ENCODE data around the gene TRAF2. TPM values are rescaled to one million over a fixed set of nuclear protein-coding genes. Genes with fewer than 3 reads are reported as not detected.

The TRAF2 gene
- total RNA-seq, 6 experiments from 2014 or later: 5.8 to 8.8 (median 7.1) TPM

DNA sequence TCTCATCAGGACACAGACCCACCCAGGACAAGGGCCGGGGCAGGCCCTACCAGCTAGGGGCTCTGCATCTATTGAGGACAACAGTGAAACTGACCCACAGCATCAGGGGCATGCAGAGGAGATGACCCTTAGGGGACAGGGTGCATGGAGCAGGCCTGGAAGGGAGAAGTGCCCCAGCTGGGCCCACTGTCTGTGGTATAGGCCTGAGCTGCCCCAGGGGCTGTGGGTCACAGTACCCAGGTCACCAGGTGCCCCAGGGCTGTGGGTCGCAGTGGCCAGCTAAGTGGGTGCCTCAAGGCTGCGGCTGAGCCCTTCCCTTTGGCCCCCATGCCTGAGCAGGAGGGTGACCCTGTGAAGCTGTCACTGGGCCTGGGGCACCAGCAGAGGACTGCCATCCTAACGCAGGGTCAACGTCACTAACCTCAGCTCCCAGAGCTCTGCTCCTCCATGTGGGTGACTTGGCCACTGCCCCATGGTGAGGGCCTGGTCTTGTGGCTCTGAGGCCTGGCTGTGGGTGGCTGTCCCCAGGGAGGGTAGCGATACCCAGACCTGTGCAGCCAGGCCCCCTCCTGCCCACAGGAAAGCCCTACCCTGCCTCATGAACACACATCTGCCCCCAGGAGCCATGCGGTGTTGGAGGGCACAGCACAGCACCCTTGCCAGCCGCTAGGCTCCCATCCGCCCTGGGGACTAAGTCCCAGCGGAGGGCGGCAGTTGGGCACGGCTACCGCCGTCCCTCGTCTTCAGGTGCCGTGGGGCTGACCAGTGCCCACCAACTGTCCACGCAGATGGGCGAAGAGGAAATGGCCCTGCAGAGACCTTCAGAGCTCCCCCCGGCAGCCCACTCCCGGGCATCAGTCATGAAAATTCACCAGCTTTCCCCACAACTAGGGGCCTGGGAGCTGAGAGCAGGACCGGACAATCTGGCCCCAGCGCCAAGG lies 25.1 kb upstream of the TRAF2 start:
- 100% methylated on average over 1 of the region's 22 CpGs for WGBS (ENCODE audit: insufficient coverage, low coverage, low lambda C conversion rate, missing lambda C conversion rate)
- Histone ChIP-seq H3K4me1 (peaks cover 0 to 45% (median 26%) of the 10 kb centered on the region in 4 donors), H3K27ac (no peak overlapping the region), H3K4me3 (no peak overlapping the region), H3K36me3 (peaks cover 3 to 28% (median 15%) of the 10 kb centered on the region in 4 donors), H3K9me3 (no peaks in the 10 kb centered on the region), H3K27me3 (no peaks in the 10 kb centered on the region)
- DNase-seq: peak; percentile 19 to 52 (median 45)
- ATAC-seq: no peak
- TF ChIP-seq, protein P1, sequence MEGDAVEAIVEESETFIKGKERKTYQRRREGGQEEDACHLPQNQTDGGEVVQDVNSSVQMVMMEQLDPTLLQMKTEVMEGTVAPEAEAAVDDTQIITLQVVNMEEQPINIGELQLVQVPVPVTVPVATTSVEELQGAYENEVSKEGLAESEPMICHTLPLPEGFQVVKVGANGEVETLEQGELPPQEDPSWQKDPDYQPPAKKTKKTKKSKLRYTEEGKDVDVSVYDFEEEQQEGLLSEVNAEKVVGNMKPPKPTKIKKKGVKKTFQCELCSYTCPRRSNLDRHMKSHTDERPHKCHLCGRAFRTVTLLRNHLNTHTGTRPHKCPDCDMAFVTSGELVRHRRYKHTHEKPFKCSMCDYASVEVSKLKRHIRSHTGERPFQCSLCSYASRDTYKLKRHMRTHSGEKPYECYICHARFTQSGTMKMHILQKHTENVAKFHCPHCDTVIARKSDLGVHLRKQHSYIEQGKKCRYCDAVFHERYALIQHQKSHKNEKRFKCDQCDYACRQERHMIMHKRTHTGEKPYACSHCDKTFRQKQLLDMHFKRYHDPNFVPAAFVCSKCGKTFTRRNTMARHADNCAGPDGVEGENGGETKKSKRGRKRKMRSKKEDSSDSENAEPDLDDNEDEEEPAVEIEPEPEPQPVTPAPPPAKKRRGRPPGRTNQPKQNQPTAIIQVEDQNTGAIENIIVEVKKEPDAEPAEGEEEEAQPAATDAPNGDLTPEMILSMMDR (IDR thresholded peaks at IDR 0.05): no peak
- no peak for TF ChIP-seq POLR2A (IDR thresholded peaks at IDR 0.05)
- intact Hi-C loops (cut with DNase I): no loop called here

DNA sequence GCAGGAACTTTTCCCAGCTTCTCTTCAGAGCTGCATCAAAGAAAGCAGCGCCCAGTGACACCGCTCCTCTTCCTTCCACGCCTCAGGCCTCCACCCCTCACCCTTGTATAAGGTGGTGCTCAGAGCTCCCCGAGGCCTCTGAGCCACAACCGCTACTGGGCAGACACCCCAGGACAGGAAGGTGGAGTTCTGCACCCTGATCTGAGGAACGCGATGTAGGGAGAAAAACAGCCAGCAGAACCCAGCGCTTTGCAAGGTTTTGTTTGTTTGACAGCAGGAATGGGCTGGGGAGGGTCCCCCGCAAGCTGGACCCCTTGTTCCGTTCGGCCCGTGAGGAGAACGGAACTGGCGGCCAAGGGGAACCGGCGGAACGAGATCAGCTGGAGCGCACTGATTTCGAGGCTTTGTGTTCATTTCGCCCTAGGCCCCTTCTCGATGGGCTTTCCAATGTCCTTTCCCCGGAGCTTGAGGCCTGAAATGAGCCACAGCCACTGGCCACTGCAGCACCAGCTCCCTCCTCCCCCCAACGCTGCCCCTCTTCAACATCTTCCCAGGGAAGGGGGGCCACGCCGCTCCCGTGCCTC lies 24.4 kb upstream of the TRAF2 start:
- intact Hi-C loops (cut with DNase I): no loop called here
- ATAC-seq (no peak), DNase-seq (no peak)
- Histone ChIP-seq H3K27me3 (no peaks in the 10 kb centered on the region), H3K4me3 (no peak overlapping the region), H3K9me3 (no peaks in the 10 kb centered on the region), H3K36me3 (peaks cover 3 to 28% (median 15%) of the 10 kb centered on the region in 4 donors), H3K4me1 (peaks cover 0 to 47% (median 26%) of the 10 kb centered on the region in 4 donors), H3K27ac (no peak overlapping the region)
- WGBS (ENCODE audit: insufficient coverage, low coverage, low lambda C conversion rate, missing lambda C conversion rate): 83% methylated on average over 14 of the region's 26 CpGs
- TF ChIP-seq POLR2A (IDR thresholded peaks at IDR 0.05): no peak
- TF ChIP-seq, protein P1 (IDR thresholded peaks at IDR 0.05): no peak

DNA sequence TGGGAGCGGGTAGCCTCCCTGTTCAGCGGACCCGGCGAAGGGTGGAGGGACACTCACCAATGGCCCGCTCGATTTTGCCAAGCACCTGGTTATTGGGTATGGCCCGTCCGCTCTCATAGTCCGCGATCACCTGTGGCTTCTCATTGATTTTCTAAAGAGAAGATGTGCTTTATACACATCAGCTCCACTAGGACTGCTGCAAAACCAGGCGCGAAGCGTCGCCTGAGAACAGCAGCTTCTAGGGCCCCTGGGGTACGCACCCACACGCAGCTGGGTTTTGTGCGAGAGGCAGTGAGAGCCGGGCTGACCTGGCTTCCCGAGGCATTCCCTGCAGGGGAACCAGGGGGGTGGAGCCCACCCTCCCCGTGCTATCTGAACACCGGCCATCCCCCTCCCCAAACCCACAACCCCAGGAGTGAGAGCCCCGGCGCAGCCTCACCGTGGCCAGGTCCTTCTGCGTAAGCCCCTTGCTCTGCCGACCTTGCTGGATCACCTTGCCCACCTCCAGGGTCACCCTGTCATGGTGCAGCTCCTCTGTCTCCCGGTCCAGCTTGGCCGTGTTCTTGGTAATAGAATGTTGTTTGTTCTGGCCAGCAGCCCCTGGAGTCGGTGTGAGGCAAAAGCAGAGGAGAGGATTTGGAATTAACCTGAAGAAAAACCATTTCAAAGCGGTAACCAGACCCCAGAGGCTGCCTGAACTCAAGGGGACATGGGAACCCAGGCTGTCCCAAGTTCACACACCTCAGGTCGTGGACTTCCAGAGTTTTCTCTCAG lies 23.3 kb upstream of the TRAF2 start:
- DNase-seq (peak in 2 of 3 donors; percentile 56 to 64), ATAC-seq (no peak)
- intact Hi-C loops (cut with DNase I): no loop called here
- Histone ChIP-seq H3K4me1 (peaks cover 0 to 50% (median 26%) of the 10 kb centered on the region in 4 donors), H3K27me3 (no peaks in the 10 kb centered on the region), H3K9me3 (no peaks in the 10 kb centered on the region), H3K27ac (peak overlapping the region in 1 of 3 donors; percentile 49), H3K36me3 (peaks cover 3 to 28% (median 15%) of the 10 kb centered on the region in 4 donors), H3K4me3 (no peak overlapping the region)
- 83% methylated on average over 15 of the region's 31 CpGs for WGBS (ENCODE audit: insufficient coverage, low coverage, low lambda C conversion rate, missing lambda C conversion rate)
- no peak for TF ChIP-seq POLR2A (IDR thresholded peaks at IDR 0.05)
- TF ChIP-seq, protein P1 (IDR thresholded peaks at IDR 0.05): no peak

DNA sequence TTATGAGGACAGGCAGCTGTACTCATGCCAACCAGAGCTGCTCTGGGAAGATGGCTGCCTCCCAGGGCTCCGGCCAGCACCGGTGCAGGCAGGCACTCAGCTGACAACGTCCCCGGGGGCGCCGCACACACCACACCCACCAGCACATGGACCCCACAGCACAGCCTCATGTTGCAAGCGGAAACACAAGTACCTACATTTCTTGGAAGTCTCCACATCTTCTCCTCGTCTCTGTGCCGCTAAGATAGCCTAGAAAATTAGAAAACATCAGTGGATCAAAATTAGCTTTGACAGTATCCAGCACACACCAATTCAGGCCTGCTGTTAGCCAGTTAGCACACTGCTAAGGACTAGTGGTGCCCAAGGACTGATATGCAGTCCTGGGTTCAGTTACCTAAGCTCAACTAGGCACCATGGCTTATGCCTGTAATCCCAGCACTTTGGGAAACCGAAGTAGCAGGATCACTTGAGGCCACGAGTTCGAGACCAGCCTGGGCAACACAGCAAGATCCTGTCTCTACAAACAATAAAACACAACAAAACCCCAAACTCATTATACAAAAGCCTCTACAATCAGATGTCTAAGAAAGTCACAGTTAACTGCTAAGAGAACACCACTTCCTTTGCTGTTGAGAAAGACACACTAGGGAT lies 22.6 kb upstream of the TRAF2 start:
- no peaks in the 10 kb centered on the region for H3K27me3 ChIP-seq
- peaks cover 0 to 44% (median 23%) of the 10 kb centered on the region in 4 donors for H3K4me1 ChIP-seq
- no peak for ATAC-seq
- peaks cover 3 to 28% (median 15%) of the 10 kb centered on the region in 4 donors for H3K36me3 ChIP-seq
- WGBS (ENCODE audit: insufficient coverage, low coverage, low lambda C conversion rate, missing lambda C conversion rate): 56% methylated on average over 9 of the region's 12 CpGs
- TF ChIP-seq POLR2A (IDR thresholded peaks at IDR 0.05): no peak
- TF ChIP-seq, protein P1 (IDR thresholded peaks at IDR 0.05): no peak
- no peak overlapping the region for H3K4me3 ChIP-seq
- peak overlapping the region in 1 of 3 donors; percentile 49 for H3K27ac ChIP-seq
- intact Hi-C loops (cut with DNase I): no loop called here
- H3K9me3 ChIP-seq: no peaks in the 10 kb centered on the region
- DNase-seq: peak in 2 of 3 donors; percentile 18 to 52

All from right lobe of liver (tissue), 6 donors.